HT-29 (cell line): ENCODE measurements around the gene TCFL5. TPM values are rescaled to one million over a fixed set of nuclear protein-coding genes. Genes with fewer than 3 reads are reported as not detected.

Source experiments
- DNase-seq: peaks from one replicate; pipeline ENCODE4 v3.0.0-alpha.2; 2015; ENCODE audit warnings: low spot score
- total RNA-seq: library from RNA; depleted of rRNA; stranded (reverse); fragments of >200 nt; shearing (Covaris generic); gene quantifications from 2 replicates; pipeline ENCODE4 v1.2.3, GENCODE V29; 2014

TCFL5 gene
- total RNA-seq, 1 experiment from 2014 or later = 16.1 TPM

DNA sequence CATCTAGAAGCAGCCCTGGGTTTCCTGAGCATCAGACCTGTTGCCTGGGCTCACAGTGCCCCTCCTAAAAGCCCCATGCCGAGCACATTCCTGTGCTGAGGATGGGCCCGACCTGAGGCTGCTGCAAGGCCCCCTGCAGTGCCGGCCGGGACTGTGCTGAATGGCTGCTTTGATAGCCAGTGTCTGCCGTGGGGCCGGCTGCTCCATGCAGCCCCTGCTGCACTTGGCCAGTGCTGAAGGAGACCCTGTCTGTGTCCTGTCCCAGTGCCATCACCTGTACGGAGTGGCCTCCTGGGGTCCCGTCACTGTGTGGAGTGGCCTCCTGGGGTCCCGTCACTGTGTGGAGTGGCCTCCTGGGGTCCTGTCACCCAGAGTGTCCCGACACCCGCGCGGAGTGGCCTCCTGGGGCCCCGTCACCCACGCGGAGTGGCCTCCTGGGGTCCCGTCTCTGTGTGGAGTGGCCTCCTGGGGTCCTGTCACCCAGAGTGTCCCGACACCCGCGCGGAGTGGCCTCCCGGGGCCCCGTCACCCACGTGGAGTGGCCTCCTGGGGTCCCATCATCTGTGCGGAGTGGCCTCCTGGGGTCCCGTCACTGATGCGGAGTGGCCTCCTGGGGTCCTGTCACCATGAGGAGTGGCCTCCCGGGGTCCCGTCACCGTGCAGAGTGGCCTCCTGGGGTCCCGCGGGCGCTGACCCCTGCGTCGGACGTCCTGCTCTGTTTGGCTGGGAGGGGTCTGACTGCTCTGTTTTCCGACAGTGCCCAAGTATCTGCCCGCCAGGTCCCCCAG lies 37.7 kb downstream of the TCFL5 start:
- no peak for DNase-seq

DNA sequence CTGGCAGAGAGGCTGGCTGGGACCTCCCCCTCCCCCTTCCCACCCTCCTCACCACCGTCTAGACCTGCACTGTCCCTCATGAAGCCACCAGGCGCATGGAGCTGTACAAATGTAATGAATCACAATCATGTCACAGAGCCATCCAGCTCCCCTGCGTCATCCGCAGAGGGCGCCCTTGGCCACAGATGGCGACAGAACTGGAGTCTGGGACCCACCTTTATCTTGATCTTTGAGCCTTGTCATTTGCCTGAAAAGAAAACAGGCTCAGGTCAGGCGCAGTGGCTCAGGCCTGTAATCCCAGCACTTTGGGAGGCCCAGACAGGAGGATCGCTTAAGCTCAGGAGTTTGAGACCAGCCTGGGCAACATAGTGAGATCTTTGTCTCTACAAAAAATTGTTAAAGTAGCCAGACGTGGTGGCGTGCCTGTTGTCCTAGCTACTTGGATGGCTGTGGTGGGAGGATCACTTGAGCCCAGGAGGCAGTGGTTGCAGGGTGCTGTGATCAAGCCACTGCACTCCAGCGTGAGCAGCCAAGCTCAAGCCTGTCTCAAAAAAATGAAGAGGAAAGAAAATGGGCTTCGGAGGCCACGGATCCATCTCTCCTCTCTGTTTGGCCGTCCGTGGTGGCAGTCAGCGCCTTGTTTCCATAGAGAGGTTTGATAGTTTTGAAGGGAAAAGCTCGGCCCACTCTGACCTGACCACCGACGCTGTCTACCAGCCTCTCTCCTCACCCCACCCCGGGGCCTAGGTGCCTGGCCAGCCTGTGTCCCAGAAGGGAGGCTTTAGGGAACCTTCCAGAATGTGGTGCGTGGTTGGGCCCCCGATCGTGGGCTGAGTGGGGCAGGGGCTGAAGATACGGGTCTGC lies 38.6 kb downstream of the TCFL5 start:
- peak; percentile 97 for DNase-seq

DNA sequence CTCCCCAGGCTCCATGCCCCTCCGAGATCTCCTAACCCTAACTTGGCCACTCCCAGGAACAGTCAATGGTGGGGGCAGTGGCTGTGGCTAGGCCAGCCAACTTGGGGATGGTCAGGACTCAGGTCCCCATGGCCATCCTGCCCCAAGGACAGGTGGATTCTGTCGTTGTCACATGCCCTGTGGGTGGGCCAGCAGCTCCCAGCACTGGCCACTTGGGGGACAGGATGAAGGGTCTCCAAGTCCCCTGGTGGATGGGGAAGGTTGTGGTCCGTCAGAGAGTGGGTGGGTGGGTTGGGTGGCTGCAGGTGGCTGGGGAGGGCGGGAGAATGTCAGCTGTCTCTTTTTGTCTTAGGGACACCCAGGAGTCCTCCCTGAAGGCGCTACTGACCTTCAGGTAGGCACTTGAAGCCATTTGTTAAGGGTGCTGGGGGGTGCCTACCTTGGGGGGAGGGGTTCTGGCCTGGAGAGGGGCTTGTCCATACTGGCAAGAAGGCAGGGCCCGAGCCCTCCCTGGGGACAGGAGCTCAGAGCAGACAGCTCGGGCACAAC lies 39.3 kb downstream of the TCFL5 start:
- no peak for DNase-seq

DNA sequence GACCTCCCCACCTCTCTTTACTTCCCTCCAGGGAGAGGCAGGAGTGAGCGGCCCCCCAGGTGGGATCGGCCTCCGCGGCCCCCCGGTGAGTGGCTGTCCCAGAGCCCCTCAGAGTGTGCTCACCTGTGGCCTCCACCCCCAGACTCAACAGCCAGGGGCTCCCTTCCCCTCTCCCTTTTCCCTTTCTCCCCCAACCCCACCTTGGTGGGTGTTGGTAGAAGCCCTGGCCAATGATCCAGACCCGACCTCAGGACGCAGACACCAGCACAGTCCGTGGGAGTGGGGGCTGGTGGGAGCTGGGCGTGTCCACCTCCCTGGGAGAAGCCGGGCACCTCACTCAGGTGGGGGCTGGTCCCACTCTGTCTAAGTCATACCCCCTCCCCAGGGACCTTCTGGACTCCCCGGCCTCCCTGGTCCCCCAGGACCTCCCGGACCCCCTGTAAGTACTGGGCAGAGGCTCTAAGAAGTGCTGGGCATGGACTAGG lies 39.9 kb downstream of the TCFL5 start:
- no peak for DNase-seq

- DNase-seq = no peak
Measured at GRCh38 chr20:62820962-62821725, 40.5 kb downstream of the TCFL5 start.

GRCh38 chr20:62820208-62820961 lies 41.2 kb downstream of the TCFL5 start:
- DNase-seq = no peak

- DNase-seq = peak; percentile 63
Measured at GRCh38 chr20:62819494-62820174, 42.0 kb downstream of the TCFL5 start.

DNA sequence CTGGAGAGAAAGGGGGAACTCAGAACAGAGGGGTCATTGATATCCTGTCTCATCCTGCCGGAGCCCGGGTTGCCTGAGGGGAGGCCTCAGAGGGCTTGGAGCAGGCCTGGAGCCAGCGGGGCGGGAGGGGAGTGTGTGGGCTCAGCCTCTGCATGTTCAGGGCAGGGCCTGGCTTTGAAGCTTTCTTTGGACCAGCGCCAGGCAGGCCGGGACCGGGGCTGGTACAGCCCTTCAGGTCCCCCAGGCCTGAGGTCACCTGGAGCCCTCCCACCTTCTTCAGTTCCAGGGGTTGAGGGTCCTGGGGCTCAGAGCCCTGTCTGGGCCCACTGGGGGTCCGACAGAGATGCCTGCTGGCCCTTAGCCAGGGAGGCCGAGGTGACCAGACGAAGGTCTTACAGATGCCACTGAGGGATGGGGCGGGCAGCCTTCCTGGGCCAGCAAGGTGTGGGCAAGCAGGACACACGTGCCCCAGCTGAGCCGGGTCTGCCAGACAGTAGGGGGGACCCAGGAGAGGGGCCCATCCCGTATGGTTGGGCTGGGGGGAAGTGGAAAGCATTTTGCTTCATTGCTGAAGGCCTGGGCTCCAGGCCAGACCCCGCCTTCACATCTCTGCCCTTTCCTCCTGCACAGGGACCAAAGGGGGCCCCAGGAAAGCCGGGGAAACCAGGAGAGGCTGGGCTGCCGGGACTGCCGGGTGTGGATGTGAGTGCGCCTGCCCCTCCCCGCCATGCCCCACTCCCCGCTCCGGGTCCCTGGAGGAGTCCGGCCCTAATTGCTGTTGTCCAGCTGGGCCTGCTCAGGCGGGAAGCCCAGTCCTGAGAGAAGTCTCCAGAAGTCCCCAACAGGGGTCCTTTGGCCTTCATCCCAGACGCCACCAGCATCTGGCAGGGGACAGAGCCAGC lies 42.8 kb downstream of the TCFL5 start:
- DNase-seq = peak; percentile 86

- DNase-seq = no peak
Measured at GRCh38 chr20:62817975-62818591, 43.5 kb downstream of the TCFL5 start.

- DNase-seq = no peak
Measured at GRCh38 chr20:62816884-62817873, 44.4 kb downstream of the TCFL5 start, which contains the start of gene COL9A3. TSS of gene COL9A3 (plus strand) at chr20:62817050. CDS start at chr20:62817065, 15 bp downstream.

- DNase-seq = no peak
Measured at GRCh38 chr20:62816031-62816883, 45.4 kb downstream of the TCFL5 start.

- peak; percentile 91 for DNase-seq
Measured at GRCh38 chr20:62815066-62815991, 46.3 kb downstream of the TCFL5 start.

- no peak for DNase-seq
Measured at GRCh38 chr20:62814709-62815065, 46.9 kb downstream of the TCFL5 start.

- no peak for DNase-seq
Measured at GRCh38 chr20:62814060-62814708, 47.4 kb downstream of the TCFL5 start.

GRCh38 chr20:62813588-62813987 lies 48.0 kb downstream of the TCFL5 start:
- DNase-seq = no peak
